SK-N-SH treated with all-trans-retinoic acid at 6 μM for 48 hours (cell line): ENCODE data around the gene C15orf39.

Source experiments
- ARNTL ChIP-seq: fragments of 450-650 bp; formaldehyde crosslinking; IDR thresholded peaks from 2 replicates; pipeline ENCODE4 v1.5.0; 2020; ENCODE audit warnings: low read depth, mild to moderate bottlenecking, moderate library complexity, borderline replicate concordance
- CSDC2 ChIP-seq: fragments of 250-450 bp; sonication (Bioruptor Pico); IDR thresholded peaks from 2 replicates; pipeline ENCODE4 v1.5.0; 2020; ENCODE audit warnings: mild to moderate bottlenecking, moderate library complexity
- OSR1 ChIP-seq: fragments of 250-450 bp; sonication (Bioruptor Pico); IDR thresholded peaks from 2 replicates; pipeline ENCODE4 v1.8.0; 2022; ENCODE audit warnings: moderate library complexity, mild to moderate bottlenecking, inconsistent platforms
- ZFP3 ChIP-seq: fragments of 250-450 bp; sonication (Bioruptor Pico); IDR thresholded peaks from 2 replicates; pipeline ENCODE4 v1.5.0; 2020; ENCODE audit warnings: mild to moderate bottlenecking, moderate library complexity

- no peak for TF ChIP-seq ZFP3 (CRISPR knock-in tag)
- TF ChIP-seq CSDC2, result no peak
- no peak for TF ChIP-seq OSR1 (CRISPR knock-in tag)
- TF ChIP-seq ARNTL (CRISPR knock-in tag), result no peak
Observed at GRCh38 chr15:75193272-75193671, 8.4 kb upstream of the C15orf39 start.
